Stimulated activated CD4-positive, alpha-beta T cell treated with anti-CD3 and anti-CD28 coated beads, TNF-alpha, amount 100 ng/mL, for 48 hours (primary cell): Measurements from ENCODE around the gene SERPINB6.

Experiments used
- DNase-seq, 3 donors: peaks; one replicate each; pipeline ENCODE4 v3.0.0-alpha.2; 2020; ENCODE audit warnings: low read depth in 3 of 3

The SERPINB6 gene

GRCh38 chr6:2999618-3000557, 28.5 kb upstream of the SERPINB6 start, which contains the start of gene NQO2:
Gene NQO2, plus strand, starts transcription at chr6:2999894. Its CDS starts 6,659 bp downstream, at chr6:3006553.
- DNase-seq = peak; percentile 82 to 91 (median 83)

DNA sequence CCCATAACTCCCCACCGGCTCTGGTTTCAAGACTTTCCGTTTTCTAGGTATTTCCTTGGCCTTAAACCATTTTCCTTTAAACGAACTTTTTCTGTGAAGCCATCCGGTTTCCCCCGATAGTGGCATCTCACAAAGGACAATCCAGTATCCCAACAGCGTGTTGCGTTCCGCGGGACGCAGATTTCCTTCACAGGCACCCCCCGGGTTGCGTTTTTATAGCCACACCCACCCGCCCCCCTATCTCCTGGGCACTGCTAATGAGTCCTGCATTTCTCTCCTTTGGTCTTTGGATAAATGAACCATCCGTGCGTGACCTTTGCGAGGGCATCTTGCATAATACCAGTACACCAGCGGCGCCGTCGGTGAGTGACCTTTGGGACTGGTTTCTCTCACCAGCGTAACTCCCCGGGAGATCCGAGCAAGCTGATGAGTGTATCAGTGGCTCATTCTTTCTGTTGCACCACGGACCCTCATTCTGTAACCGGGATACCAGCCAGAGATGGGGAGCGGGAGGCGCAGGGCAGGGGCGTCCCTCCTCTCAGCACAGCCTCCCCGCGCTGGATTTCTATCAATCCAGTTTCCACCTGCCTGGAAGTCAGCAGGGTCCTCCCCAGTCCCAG, 27.7 kb upstream of the SERPINB6 start:
- DNase-seq = peak in 1 of 3 donors; percentile 53

GRCh38 chr6:2998249-2998997, 27.1 kb upstream of the SERPINB6 start:
- DNase-seq = peak in 1 of 3 donors; percentile 32

DNA sequence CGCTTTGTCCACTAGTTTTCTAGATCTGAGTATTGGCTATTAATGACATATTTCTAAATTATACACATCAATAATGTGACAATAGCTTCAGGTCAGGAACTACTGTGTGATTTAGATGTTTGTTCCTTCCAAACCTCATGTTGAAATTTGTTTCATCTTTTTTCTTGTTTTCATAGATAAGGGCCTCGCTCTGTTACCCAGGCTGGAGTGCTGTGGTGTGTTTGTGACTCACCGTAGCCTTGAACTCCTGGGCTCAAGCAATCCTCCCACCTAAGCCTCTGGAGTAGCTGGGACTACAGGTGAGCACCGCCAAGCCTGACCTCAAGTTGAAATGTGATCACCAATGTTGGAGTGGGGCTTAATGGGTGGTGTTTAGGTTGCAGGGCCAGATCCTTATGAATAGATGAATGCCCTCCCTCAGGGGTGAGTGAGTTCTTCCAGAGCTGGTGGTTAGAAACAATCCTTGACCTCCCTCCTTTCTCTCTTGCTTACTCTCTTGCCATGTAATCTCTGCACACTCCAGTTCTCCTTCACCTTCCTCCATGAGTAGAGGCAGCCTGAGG, 22.5 kb upstream of the SERPINB6 start:
- DNase-seq = no peak

DNA sequence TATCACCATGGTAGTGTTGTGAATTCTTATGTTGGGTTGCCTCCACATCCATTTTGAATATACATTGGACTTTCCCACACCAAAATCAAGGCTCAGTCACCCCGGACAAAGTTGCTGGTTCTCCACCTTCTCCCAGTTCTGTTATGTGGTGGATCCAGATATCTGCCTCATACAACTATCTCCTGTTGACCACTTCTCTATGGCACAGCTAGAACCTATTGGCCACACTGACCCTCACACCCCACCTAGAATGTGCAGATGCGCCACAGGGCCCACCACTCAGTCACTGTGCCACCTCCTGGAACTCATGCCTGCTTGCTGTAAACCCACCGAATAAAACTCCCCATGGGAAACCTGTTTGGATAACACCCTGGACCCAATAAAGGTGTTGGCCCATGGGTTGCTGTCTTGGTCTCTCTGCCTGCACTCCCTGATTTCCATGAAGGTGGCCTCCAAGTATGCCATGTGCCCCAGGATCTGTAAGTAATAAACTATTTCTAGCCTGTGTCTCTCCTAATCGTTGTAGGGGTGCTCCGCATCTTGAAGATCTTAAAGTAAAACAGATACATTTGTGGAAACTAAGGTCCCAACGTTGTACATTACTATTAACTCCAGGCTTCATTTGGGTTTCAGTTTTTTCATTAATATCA, 21.1 kb upstream of the SERPINB6 start:
- DNase-seq = no peak

DNA sequence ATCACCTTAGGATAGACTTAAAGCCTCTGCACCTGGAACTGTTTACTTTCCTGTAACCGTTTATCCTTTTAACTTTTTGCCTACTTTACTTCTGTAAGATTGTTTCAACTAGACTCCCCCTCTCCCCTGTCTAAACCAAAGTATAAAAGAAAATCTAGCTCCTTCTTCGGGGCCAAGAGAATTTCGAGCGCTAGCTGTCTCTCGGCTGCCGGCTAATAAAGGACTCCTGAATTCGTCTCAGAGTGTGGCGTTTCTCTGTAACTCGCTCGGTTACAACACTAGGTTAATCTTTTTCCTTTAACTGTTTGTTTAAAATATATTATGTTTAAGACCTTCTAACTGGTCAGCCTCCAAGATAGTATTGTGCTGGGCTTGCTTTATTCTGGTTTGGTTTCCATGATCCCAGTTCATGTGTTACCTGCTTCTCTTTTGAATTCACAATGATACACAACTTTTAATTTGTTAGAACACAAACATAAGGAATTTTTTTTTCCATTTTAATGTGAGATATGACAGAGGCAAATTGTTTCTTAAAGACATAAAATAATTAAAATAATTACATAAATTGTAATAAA, 19.7 kb upstream of the SERPINB6 start:
- DNase-seq = no peak

GRCh38 chr6:2990248-2990931, 19.0 kb upstream of the SERPINB6 start:
- DNase-seq = no peak

GRCh38 chr6:2989332-2990247, 18.2 kb upstream of the SERPINB6 start:
- peak in 2 of 3 donors; percentile 63 to 82 for DNase-seq

DNA sequence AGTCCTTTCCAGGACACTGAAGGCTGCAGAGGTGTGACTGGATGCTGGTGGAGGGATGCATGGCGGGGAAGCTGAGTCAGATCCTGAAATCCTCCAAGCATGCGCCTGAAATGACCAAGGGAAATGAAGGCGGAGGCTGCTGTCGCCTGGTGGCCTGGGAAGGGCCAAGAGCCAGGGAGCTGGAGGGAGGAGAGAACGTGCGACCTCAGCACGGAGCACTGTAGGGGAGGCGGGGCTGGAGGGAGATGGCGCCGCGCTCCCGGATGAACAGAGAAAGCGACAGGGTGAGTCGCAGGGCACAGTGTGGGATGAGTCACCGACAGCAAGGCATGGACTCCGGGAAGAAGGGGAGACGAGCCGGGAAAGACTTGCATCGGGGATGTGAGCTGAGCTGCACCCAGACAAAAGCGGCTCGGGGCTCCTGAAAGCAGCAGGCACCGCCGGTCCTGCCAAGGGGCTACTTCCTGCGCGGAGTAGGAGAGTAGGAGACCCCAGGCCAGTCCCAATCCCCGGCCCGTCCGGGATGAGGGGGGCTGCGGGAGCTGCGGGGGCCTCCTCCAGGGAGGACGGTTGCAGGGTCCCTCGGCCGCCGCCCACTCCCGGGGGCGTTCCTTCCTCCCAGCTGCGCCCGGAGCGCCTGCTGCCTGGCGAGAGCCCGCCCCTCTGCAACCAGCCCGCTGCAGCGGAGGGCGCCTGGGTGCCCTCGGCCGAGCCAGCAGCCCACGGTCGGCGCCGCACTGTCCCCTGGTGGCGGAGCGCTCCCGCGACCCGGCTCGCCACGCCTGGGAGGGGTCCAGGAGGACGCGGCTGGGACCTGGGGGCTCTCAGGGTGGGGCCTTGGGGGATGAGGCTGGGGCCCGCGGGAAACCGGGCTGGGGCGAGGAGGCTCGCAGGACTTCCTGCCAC, 17.3 kb upstream of the SERPINB6 start:
- DNase-seq = peak; percentile 57 to 72 (median 65)

GRCh38 chr6:2988094-2988425, 16.7 kb upstream of the SERPINB6 start:
- no peak for DNase-seq

GRCh38 chr6:2986722-2987221, 15.4 kb upstream of the SERPINB6 start:
- no peak for DNase-seq

DNA sequence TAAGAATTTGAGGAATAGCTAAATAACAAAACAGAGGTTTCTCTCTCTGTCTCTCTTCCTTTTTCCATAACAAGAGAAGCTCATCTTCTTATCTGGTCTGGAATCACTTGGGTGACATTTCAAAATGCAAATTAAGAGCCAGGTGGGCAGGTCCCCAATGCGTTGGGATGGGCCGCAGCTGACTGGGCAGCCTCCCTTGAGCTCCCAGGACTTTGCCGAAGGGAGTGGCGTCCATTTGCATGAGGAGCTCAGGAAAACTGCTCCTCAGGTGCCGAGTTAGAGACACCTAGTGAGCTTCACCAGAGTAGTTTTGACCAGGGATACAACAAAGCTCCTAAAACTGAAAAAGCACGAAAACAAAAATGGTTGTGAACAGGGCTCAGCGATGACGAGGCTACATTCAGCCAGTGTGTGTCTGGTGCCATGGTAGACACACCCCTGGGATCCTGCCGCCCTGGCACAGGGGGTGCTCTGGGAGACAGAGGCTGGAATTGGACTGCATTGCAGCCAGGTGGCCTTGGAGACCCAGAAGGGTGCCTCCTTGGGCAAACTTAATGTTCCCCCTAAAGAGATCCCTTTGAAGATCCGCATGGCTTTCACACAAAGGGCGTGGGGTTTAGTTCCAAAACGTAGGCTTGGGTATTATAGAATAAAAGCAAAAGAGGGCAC, 13.5 kb upstream of the SERPINB6 start:
- DNase-seq = no peak

- DNase-seq = no peak
These were observed 11.2 kb upstream of the SERPINB6 start for GRCh38 chr6:2982426-2983117.

DNA sequence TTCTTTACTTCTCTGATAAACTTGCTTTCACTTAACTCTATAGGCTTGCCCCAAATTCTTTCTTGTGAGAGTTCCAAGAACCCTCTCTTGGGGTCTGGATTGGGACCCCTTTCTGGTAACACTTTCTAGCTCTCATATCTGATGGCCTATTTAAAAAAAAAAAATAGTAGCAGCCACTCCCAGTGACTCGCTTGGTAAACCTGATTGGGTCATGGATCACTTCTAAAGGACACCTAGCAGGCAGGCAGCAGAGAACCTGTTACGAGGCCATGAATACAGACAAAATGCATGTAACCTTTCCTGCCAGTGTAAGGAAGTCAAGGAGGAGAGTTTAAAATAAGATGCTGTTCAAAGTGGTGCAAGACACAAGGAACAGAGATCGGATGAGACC, 9.1 kb upstream of the SERPINB6 start:
- DNase-seq = no peak

DNA sequence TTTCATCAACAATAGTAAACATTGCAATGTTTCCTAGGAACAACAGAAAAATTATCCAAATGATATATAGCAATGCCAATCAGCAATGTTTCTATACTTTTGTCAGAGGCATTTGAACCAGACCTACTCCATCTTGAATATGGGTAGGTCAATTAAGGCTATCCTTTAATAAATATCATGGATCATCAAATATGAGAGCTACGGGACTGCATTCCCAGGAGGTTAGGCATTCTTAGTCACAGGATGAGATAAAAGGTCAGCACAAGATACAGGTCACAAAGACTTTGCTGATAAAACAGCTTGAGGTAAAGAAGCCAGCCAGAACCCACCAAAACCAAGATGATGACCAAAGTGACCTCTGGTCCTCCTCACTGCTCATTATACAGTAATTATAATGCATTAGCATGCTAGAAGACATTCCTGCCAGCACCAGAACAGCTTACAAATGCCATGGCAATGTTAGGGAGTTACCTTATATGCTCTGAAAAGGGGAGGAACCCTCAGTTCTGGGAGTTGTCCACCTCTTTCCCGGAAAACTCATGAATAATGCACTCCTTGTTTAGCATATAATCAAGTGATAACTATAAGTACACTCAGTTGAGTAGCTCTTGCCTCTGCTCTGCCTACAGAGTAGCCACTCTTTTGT, 8.6 kb upstream of the SERPINB6 start:
- no peak for DNase-seq

- no peak for DNase-seq
These were observed 7.6 kb upstream of the SERPINB6 start for GRCh38 chr6:2978923-2979322.
